ENCODE measurements around the gene CCDC106. TPM values are rescaled to one million over a fixed set of nuclear protein-coding genes. Genes with fewer than 3 reads are reported as not detected.

CCDC106 gene
- 1 to 10 TPM; 3.4 to 9.6 (median 4.0) TPM for total RNA-seq
- polyA plus RNA-seq, result 1 to 10 TPM; 2.1 to 2.7 TPM
- 5.0 reads per million, percentile 24 among the genes with 10 or more reads in this experiment for total RNA-seq

DNA sequence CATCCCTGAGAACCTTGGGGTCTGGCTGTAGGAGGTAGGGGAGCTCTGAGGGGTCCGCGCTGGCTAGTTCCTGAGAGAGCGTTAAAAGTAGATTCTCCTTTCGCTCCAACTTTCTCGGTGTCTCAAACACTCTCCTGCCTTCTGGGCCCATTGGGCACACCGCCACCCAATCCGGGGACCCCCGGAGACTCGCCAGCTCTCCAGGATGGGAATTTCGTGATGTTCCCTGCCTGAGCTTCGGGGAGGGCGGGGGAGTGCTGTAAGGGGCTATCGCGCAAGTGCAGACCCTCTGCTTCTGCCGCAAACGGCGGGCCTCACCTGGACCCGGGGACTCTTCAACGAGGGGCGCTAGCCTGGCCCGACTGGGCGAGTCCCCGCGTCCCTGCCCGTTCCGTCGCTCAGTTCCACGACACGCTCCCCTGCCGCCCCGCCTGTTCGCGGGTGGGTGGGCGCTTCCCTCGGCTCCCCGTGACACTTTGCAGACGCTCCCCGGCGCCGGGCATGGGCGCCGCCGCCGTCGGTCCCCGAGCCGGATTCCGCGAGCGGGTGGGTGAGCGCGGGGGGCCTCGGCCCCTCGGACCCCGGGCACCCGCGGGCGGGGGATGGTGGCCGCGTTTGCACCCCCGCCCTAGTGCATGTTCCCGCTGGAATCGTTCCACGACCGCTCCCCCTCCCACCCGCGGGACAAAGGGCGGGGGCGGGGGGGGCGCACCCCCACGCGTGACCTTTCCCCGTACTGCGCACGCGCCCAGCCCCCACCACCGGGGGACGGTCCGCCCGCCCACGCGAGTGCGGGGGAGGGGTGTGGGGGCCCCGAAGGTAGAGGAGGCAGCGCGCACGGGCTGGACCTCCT, at the start of gene CCDC106:
TSS of gene CCDC106 (plus strand) at position 481 of the 853 bp plus-strand sequence. CDS start 835 bp downstream, outside the sequence.
- ATAC-seq (peak; percentile 51), DNase-seq (peak; percentile 42 to 66 (median 61))
- H3K9me3 Mint-ChIP-seq, result no peaks in the 10 kb centered on the region
- Histone ChIP-seq H3K27ac (ENCODE audit: low read depth, low read length) (peak within 1 kb of the TSS; percentile 76), H3K4me1 (ENCODE audit: control insufficient read depth in 2 of 2, insufficient read depth in 2 of 2, low read length in 2 of 2) (peaks cover 19 to 22% of the 10 kb centered on the region in 2 donors), H3K4me3 (ENCODE audit: low read length) (peak within 1 kb of the TSS; percentile 75), H3K27me3 (ENCODE audit: control insufficient read depth in 2 of 2, insufficient read depth in 2 of 2, low read length in 2 of 2) (no peaks in the 10 kb centered on the region), H3K9me3 (ENCODE audit: control insufficient read depth in 2 of 3, low read length in 3 of 3) (no peaks in the 10 kb centered on the region), H3K36me3 (ENCODE audit: control insufficient read depth in 2 of 3, insufficient read depth in 3 of 3, low read length in 3 of 3) (peaks cover 0 to 14% (median 0%) of the 10 kb centered on the region in 3 experiments)
- H3K4me3 Mint-ChIP-seq, result peak within 1 kb of the TSS; percentile 83 to 91 (median 89)
- H3K36me3 Mint-ChIP-seq, result peaks cover 0 to 14% (median 0%) of the 10 kb centered on the region in 5 donors
- POLR2A ChIA-PET, result interaction anchor here (0.5 to 9.2 kb wide), 6 partner anchors 8 to 1181 kb away, joined by 3 to 154 read pairs (median 3); no protein-coding TSS in a partner anchor
- no peaks in the 10 kb centered on the region for H3K27me3 Mint-ChIP-seq
- intact Hi-C loops (cut with micrococcal nuclease), result no loop called here
- peak within 1 kb of the TSS; percentile 55 to 91 (median 83) for H3K27ac Mint-ChIP-seq
- CTCF ChIA-PET, result interaction anchor here (1.0 to 2.7 kb wide), 5 partner anchors 8 to 15 kb away, joined by 3 to 17 read pairs (median 6); no protein-coding TSS in a partner anchor
- H3K4me1 Mint-ChIP-seq, result peaks cover 20 to 53% (median 40%) of the 10 kb centered on the region in 7 donors

GRCh38 chr19:55598719-55599467, 49.1 kb upstream of the CCDC106 start:
- H3K27ac ChIP-seq (ENCODE audit: low read depth, low read length), result peak overlapping the region; percentile 93
- Mint-ChIP-seq H3K9me3 (peaks cover 0 to 7% (median 0%) of the 10 kb centered on the region in 11 donors), H3K4me1 (peaks cover 18 to 29% (median 26%) of the 10 kb centered on the region in 7 donors), H3K27me3 (no peaks in the 10 kb centered on the region), H3K4me3 (peak overlapping the region; percentile 90 to 100 (median 99)), H3K27ac (peak overlapping the region; percentile 97 to 100 (median 99)), H3K36me3 (peaks cover 14 to 32% (median 25%) of the 10 kb centered on the region in 5 donors)
- no peaks in the 10 kb centered on the region for H3K27me3 ChIP-seq (ENCODE audit: control insufficient read depth in 2 of 2, insufficient read depth in 2 of 2, low read length in 2 of 2)
- ATAC-seq, result peak; percentile 86
- DNase-seq, result peak; percentile 92 to 98 (median 95)
- H3K4me1 ChIP-seq (ENCODE audit: control insufficient read depth in 2 of 2, insufficient read depth in 2 of 2, low read length in 2 of 2), result peaks cover 0 to 12% of the 10 kb centered on the region in 2 donors
- ChIA-PET CTCF (interaction anchor here (0.6 to 1.6 kb wide), 5 partner anchors 12 to 88 kb away, joined by 3 to 8 read pairs (median 4); partner anchors contain the start of genes U2AF2 and ZNF784), POLR2A (interaction anchor here (0.7 to 3.4 kb wide), 22 partner anchors 12 to 1409 kb away, joined by 3 to 44 read pairs (median 8); partner anchors contain the start of genes KMT5C, LENG8, PPP6R1 and U2AF2)
- peaks cover 0 to 43% (median 0%) of the 10 kb centered on the region in 3 experiments for H3K36me3 ChIP-seq (ENCODE audit: control insufficient read depth in 2 of 3, insufficient read depth in 3 of 3, low read length in 3 of 3)
- H3K9me3 ChIP-seq (ENCODE audit: control insufficient read depth in 2 of 3, low read length in 3 of 3), result no peaks in the 10 kb centered on the region
- intact Hi-C loops (cut with micrococcal nuclease), result loop anchor here (1.0 kb wide), 18 partner anchors 12 to 1409 kb away; partner anchors contain the start of genes EPN1 (in 2 of the 2), PPP1R12C (in 2 of the 2), PPP6R1 (in 2 of the 2) and ZNF444 (in 2 of the 2)
- H3K4me3 ChIP-seq (ENCODE audit: low read length), result peak overlapping the region; percentile 93

- Mint-ChIP-seq H3K36me3 (peaks cover 14 to 32% (median 25%) of the 10 kb centered on the region in 5 donors), H3K4me3 (peak within 1 kb of the TSS; percentile 90 to 100 (median 99)), H3K27me3 (no peaks in the 10 kb centered on the region), H3K27ac (peak within 1 kb of the TSS; percentile 97 to 100 (median 99)), H3K9me3 (peaks cover 0 to 7% (median 0%) of the 10 kb centered on the region in 11 donors), H3K4me1 (peaks cover 18 to 33% (median 28%) of the 10 kb centered on the region in 7 donors)
- Histone ChIP-seq H3K36me3 (ENCODE audit: control insufficient read depth in 2 of 3, insufficient read depth in 3 of 3, low read length in 3 of 3) (peaks cover 0 to 42% (median 0%) of the 10 kb centered on the region in 3 experiments), H3K4me3 (ENCODE audit: low read length) (peak within 1 kb of the TSS; percentile 93), H3K9me3 (ENCODE audit: control insufficient read depth in 2 of 3, low read length in 3 of 3) (no peaks in the 10 kb centered on the region), H3K27ac (ENCODE audit: low read depth, low read length) (peak within 1 kb of the TSS; percentile 93), H3K27me3 (ENCODE audit: control insufficient read depth in 2 of 2, insufficient read depth in 2 of 2, low read length in 2 of 2) (no peaks in the 10 kb centered on the region), H3K4me1 (ENCODE audit: control insufficient read depth in 2 of 2, insufficient read depth in 2 of 2, low read length in 2 of 2) (peaks cover 0 to 13% of the 10 kb centered on the region in 2 donors)
- ATAC-seq, result peak; percentile 84
- intact Hi-C loops (cut with micrococcal nuclease), result loop anchor here (1.0 kb wide), 18 partner anchors 12 to 1409 kb away; partner anchors contain the start of genes EPN1 (in 2 of the 2), PPP1R12C (in 2 of the 2), PPP6R1 (in 2 of the 2) and ZNF444 (in 2 of the 2)
- POLR2A ChIA-PET, result interaction anchor here (0.6 to 3.4 kb wide), 24 partner anchors 13 to 1410 kb away, joined by 3 to 44 read pairs (median 6); partner anchors contain the start of genes KMT5C, LENG8, PPP6R1 and U2AF2
- CTCF ChIA-PET, result interaction anchor here (0.6 to 1.6 kb wide), 5 partner anchors 13 to 55 kb away, joined by 4 to 8 read pairs (median 4); partner anchors contain the start of genes U2AF2 and ZNF784
- DNase-seq, result peak; percentile 88 to 97 (median 95)
Observed at GRCh38 chr19:55599468-55599841, 48.6 kb upstream of the CCDC106 start, which contains the start of gene FIZ1. FIZ1 (minus strand) TSS chr19:55599517; CDS start chr19:55597865, 1,652 bp downstream.

DNA sequence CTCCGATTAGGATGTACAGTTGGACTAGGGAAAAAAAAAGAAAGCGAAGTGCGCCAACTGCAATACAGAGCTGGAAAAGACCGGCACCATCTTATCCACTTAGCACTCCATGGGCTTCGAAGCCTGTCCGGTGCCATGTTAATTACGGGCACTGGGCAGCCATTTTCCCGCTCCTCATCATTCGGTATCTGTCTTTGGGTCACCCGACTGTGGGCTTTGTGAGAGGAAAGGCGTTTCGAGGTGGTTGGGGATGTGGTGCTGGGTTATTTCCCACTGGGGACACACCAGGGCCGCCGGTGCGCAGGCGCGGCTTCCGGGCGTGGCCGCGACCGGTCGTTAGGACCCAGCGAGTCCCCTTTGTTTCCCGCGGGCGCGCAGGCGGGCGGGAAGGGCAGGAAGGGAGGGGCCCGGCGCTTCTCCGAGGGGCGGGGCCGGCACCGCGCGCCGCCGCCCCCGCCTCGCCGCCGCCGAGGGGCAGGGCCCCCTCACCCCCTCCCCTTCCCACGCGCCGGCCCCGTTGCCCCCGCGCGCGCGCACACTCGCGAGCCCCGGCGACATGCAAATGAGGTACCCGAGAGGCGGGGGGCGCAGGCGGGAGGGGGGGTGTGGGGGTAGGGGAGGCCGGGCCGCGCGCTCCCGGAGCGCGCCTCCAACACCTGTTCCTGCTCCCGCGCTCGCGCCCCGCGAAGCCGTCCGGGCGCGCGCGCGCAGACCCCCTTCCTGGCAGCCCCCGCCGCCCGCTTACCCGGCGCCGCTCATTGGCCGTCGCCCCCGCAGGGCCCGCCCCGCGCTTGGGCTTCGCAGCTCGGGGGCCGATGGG, 48.0 kb upstream of the CCDC106 start, which contains the start of gene ZNF524:
TSS of gene ZNF524 (plus strand) at position 447 of the 820 bp plus-strand sequence. CDS start 1,825 bp downstream, outside the sequence.
- peak within 1 kb of the TSS; percentile 97 to 100 (median 99) for H3K27ac Mint-ChIP-seq
- H3K4me3 ChIP-seq (ENCODE audit: low read length), result peak within 1 kb of the TSS; percentile 93
- POLR2A ChIA-PET, result interaction anchor here (0.6 to 3.4 kb wide), 25 partner anchors 12 to 1410 kb away, joined by 3 to 44 read pairs (median 6); partner anchors contain the start of genes KMT5C, LENG8, PPP6R1 and U2AF2
- peaks cover 0 to 7% (median 0%) of the 10 kb centered on the region in 11 donors for H3K9me3 Mint-ChIP-seq
- H3K36me3 ChIP-seq (ENCODE audit: control insufficient read depth in 2 of 3, insufficient read depth in 3 of 3, low read length in 3 of 3), result peaks cover 0 to 37% (median 0%) of the 10 kb centered on the region in 3 experiments
- intact Hi-C loops (cut with micrococcal nuclease), result loop anchor here (1.0 kb wide), 18 partner anchors 13 to 1410 kb away; partner anchors contain the start of genes EPN1 (in 2 of the 2), KMT5C (in 2 of the 2), PPP1R12C (in 2 of the 2) and PPP6R1 (in 2 of the 2)
- peaks cover 9 to 30% (median 19%) of the 10 kb centered on the region in 5 donors for H3K36me3 Mint-ChIP-seq
- no peaks in the 10 kb centered on the region for H3K27me3 Mint-ChIP-seq
- DNase-seq (peak; percentile 74 to 93 (median 90)), ATAC-seq (peak; percentile 70)
- peaks cover 22 to 38% (median 33%) of the 10 kb centered on the region in 7 donors for H3K4me1 Mint-ChIP-seq
- no peaks in the 10 kb centered on the region for H3K27me3 ChIP-seq (ENCODE audit: control insufficient read depth in 2 of 2, insufficient read depth in 2 of 2, low read length in 2 of 2)
- CTCF ChIA-PET, result interaction anchor here (0.6 to 1.6 kb wide), 5 partner anchors 14 to 55 kb away, joined by 4 to 8 read pairs (median 4); partner anchors contain the start of genes U2AF2 and ZNF784
- peak within 1 kb of the TSS; percentile 90 to 100 (median 99) for H3K4me3 Mint-ChIP-seq
- H3K27ac ChIP-seq (ENCODE audit: low read depth, low read length), result peak within 1 kb of the TSS; percentile 93
- H3K4me1 ChIP-seq (ENCODE audit: control insufficient read depth in 2 of 2, insufficient read depth in 2 of 2, low read length in 2 of 2), result peaks cover 0 to 17% of the 10 kb centered on the region in 2 donors
- no peaks in the 10 kb centered on the region for H3K9me3 ChIP-seq (ENCODE audit: control insufficient read depth in 2 of 3, low read length in 3 of 3)

DNA sequence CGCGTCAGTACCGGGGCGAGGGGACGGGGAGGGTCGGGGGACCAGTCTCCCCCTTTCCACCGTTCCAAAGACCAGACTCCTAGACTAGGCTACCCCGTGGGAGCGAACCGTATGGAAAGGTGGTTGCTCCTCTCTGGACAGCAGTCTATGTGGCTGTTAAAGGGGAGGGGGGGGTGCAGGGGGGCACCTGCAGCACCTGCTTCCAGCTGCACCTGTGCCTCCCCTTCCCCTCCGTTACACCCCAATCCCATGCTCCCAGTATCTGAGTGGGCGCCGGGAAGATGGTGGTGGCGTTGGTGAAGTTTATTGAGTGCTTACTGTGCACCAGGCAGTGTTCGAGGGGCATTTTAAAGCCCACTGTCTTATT, 47.4 kb upstream of the CCDC106 start:
- no peak for ATAC-seq
- Mint-ChIP-seq H3K27me3 (no peaks in the 10 kb centered on the region), H3K27ac (peak overlapping the region; percentile 70 to 94 (median 87)), H3K4me1 (peaks cover 22 to 38% (median 33%) of the 10 kb centered on the region in 7 donors), H3K9me3 (peaks cover 0 to 7% (median 0%) of the 10 kb centered on the region in 11 donors), H3K4me3 (peak overlapping the region; percentile 76 to 91 (median 87)), H3K36me3 (peaks cover 3 to 24% (median 14%) of the 10 kb centered on the region in 5 donors)
- peak overlapping the region; percentile 93 for H3K27ac ChIP-seq (ENCODE audit: low read depth, low read length)
- peaks cover 0 to 31% (median 0%) of the 10 kb centered on the region in 3 experiments for H3K36me3 ChIP-seq (ENCODE audit: control insufficient read depth in 2 of 3, insufficient read depth in 3 of 3, low read length in 3 of 3)
- ChIA-PET POLR2A (interaction anchor here (0.7 to 3.4 kb wide), 8 partner anchors 18 to 124 kb away, joined by 3 to 35 read pairs (median 14); partner anchors contain the start of genes ZNF581, ZNF628 and ZNF784), CTCF (no interaction called here)
- intact Hi-C loops (cut with micrococcal nuclease), result loop anchor here in 1 of 2 donors (1.0 kb wide), 1 partner anchor 261 kb away; the partner anchor contains the start of gene KMT5C
- no peaks in the 10 kb centered on the region for H3K27me3 ChIP-seq (ENCODE audit: control insufficient read depth in 2 of 2, insufficient read depth in 2 of 2, low read length in 2 of 2)
- H3K9me3 ChIP-seq (ENCODE audit: control insufficient read depth in 2 of 3, low read length in 3 of 3), result no peaks in the 10 kb centered on the region
- H3K4me1 ChIP-seq (ENCODE audit: control insufficient read depth in 2 of 2, insufficient read depth in 2 of 2, low read length in 2 of 2), result peaks cover 0 to 17% of the 10 kb centered on the region in 2 donors
- no peak for DNase-seq
- H3K4me3 ChIP-seq (ENCODE audit: low read length), result peak overlapping the region; percentile 63

Measured in naive thymus-derived CD4-positive, alpha-beta T cell (primary cell).